GM18867 (cell line): Measurements from ENCODE around the gene ASCC3.

Experiments
- ATAC-seq: cut with Tn5 transposase; IDR thresholded peaks from one replicate; pipeline ENCODE4 v1.9.1; 2021; ENCODE audit warnings: mild to moderate bottlenecking, moderate library complexity; ENCODE audit not compliant: unreplicated experiment

ASCC3 gene

DNA sequence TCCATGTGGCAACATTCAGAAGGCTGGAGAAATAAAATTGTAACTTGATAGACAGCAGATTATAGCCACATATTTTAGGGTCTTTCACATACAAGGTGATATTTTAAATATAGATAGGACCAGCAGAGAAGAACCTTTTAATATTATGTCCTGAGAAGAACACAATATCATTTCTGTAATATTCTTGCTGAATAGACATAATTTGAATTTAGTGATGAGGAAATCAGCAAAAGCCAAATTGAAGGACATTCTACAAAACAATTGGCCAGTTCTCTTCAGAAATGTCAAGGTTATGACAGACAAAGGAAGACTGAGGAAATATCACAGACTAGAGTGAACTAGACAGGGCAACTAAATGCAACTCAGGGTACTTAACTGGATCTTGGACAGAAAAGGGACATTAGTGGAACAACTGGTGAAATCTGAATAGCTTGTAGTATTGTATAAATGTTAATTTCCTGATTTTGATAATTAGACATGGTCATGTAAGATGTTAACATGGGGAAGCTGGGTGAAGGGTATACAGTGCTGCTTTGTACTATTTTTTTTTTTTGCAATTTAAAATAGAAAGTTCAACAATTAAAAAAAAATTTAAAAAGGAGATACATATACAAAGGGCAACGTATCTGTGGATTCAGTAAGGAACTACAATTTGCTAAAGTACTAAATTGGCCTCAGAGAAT, 281.9 kb downstream of the ASCC3 start:
- ATAC-seq = no peak

DNA sequence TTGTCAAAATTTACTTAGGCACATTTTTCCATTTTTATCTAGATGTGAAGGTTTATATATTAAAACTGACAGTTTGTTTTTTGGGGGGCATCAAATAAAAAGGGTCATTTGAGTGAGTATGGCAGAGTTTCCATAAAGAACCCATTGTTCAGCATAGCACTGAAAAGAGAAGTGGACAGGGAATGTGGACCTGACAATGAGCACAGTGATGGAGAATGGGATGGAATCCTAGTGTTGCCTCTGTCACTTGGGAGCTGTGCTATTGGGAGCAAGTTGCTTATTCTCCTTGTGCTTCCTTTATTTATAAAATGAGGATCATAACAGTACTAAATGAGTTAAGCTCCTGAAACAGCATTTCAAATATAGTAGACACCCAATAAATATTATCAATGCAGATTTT, 285.7 kb downstream of the ASCC3 start:
- ATAC-seq = no peak

DNA sequence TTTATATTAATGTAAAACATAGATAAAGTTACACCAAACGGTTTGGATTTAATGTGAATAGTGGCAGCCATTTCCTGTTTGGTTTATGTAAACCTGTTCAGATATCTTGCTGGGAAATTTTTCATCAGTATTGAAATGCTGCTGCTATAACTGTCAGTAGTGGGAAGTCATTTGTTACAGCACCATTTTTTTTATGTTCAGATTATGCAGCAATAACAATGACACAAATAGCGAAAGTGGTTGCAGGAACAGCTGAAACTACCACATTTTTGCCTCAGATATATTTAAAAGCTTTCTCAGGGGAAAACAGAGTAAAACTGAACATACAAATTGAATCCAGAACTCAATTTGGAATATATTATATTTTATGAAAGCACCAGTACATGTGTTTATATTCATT, 287.6 kb downstream of the ASCC3 start:
- ATAC-seq = no peak

DNA sequence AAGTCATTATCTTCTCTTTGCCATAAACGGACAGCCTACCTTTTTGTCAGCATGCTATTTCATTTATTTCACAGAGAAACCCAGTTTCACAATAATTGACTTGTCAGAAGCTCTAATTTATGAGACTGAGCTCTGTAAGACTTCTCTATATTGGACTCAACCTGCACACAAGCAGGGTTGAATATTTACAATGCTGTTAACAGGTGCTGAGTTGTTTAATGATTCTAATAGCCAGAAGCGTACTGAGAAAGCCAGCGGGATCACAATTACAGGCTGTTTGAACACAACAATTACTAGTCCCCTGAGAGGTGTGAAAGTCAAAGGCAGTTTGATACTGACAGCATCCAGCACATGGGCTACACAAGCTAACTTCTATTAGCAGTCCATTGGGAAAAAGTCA, 288.2 kb downstream of the ASCC3 start:
- ATAC-seq = no peak

DNA sequence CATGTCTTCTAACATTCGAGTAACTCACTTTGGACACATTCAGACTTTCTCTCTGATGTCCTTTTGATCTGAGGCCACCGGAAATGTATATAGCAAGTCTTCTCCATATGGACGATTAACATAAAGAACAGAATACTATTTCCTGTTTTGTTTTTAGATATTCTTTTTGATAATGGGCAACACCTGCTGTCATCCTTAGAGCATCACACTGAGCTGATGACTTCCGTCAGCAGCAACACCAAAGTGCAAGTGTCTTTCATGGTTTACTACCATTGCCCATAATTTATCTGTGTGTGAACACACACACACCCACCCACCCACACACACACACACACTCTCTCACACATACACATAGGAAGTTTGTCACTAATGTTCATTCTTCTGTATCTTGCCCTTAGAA, 303.7 kb downstream of the ASCC3 start:
- no peak for ATAC-seq

DNA sequence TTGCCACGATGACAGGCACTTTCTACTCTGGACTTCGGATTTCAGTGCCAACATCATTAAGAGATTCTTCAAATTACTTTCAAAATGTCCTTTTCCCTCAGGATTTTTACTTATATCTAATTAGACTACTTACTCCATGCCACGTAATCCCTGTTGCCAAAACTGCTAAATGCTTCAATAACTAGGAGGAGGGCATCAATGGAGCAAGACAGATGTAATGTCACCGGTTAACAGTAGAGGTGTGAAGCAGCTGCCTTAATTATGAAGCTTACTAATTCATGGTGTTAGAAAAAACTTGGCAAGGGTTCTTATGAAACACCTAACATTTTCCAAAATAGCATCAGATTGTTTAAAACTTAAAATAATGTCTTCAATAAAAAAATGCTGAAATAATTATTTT, 305.2 kb downstream of the ASCC3 start:
- no peak for ATAC-seq

DNA sequence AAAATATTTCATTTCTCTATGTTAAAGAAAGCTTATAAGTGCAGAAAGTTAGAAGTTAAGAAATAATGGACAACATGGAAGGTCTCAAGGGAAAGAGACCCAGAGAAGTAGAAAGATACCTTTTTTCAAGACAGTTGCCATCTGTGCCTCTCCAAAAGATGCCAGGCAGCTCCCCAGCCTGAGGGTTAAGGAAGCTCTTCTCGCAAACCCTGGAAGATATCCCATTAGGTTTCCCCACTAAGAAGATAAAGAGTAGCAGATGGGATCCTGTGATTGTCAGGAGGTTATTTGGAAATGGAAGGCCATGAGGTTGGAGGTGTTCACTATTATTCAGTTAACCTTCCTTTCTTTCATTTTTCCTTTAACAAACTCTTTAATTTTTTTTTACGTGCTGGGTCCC, 306.3 kb downstream of the ASCC3 start:
- ATAC-seq = no peak

DNA sequence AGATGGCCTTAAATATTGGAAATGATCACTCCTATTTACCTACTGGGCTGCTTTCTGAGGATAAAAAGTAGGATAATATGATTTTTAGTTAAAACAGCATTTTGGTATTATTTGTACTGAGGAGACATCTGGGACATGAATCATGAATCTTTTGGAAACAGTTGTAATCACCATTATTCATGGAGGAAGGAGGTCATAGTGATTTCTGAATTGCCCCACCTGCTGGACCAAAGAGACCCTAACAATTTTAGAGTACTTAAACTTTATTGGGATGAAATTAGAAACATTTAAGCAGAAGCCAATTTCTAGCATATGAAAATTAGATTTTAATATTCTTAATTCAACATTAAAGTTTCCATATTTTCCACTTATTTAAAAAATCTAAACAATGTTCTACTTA, 308.0 kb downstream of the ASCC3 start:
- ATAC-seq = no peak

DNA sequence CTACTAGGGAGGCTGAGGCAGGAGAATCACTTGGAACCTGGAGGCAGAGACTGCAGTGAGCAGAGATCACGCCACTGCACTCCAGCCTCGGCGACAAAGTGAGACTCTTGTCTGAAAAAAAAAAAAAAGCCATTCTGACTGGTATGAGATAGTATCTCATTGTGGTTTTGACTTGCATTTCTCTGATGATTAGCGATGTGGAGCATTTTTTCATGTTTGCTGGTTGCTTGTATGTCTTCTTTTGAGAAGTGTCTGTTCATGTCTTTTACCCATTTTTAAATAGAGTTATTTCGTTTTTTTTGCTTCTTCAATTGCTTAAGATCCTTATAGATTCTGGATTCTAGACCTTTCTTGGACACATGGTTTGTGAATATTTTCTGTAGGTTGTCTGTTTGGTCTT, 312.9 kb downstream of the ASCC3 start:
- ATAC-seq = no peak

DNA sequence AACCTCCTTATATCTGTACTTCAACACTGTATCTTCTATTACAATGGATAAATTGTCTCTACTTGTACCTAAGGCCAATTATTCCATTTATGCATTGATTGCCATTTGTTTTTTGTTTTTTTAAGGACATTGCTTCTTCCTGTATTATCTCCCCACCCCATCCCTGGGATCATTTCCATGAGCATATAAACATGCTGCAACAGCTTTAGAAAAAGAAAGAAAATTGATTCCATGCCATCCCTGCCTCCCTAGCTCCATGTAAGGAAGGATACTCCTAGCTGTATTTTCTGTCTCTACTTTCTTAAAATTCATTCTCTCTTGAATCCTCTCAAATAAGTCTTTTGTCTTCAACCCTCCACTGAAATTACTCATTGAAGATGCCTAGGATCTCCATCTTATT, 314.6 kb downstream of the ASCC3 start:
- ATAC-seq = no peak

DNA sequence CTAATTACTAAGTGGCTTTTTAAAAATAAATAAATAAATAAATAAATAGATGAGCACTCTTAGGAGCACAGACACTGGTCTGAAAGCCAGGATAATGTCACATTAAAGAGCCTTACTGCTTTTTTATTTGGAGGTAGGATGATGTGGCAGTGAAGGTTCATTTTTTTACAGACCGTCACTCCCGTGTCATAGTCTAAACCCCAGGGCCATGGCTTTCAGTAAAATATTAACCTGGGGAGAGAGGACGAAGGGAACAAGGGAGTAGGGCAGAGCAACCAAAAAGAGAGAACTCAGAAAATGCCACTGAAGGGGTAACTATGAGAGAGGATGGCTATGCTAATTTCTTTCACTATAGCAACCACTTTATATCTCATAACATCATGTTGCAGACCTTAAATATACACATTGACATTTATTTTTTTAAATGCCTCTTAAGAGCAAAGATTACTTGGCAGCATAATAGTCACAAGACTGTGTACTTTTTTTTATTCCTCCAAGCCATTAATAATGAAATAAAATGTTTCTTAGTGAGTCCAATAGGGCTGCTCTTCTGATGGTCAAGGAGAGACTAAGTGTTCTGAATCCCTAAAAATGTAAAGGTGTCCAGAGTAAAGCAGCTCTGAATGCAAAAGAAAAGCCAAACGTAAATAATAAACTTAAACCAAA, 315.6 kb downstream of the ASCC3 start:
- ATAC-seq = no peak

DNA sequence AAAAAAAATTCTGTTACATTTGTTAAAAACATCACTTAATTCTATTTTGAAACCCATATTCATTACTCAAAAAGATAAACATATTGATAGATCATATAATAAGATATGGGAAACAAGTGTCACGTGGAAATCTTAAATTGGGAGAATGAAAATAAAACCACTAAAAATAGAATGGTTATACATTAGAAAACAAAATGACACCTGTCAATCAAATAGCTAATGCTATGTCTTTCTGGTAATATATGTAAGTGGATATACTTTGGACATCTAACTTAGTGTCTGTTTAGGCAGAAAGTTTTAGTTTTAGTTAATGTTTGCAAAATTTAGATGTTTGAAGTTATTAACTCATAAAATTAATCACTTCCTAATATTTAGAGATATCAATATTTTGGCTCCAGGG, 321.3 kb downstream of the ASCC3 start:
- no peak for ATAC-seq

DNA sequence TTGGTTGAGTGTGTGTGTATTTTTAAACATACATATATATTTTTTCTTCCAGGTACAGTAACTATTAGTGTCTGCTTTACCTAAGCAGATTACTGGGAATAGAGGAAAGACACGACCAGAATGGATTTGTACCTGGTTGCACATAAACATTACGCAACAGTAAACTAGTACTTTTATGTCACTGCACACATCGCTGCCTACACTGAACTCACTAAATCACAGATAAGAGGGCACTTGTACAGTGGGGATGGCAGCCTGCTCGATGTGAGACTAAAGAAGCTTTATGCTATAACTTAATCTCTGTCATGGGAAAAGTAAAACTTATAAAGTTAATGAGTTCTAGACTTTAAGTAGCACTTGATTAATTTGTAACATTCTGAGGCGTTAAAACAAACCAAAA, 326.9 kb downstream of the ASCC3 start:
- ATAC-seq = no peak

DNA sequence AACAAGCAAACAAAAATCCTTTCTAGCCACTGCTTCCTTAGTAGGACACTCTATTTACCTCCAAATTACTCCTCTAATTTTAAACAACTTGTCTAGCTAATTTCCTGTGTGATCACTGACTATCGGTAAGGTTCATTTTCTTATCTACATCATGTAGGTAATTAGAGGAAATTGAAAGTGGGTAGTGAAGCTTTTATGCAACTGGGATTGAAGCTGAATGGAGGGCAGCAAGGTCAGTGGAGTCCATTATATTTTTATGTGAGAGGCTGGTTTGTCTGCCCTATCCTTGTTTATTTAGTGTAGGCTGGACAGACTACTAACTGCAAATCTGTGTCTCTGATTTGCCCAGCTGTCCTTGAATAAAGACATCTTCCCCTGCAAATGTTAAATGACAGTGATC, 327.9 kb downstream of the ASCC3 start:
- ATAC-seq = no peak

DNA sequence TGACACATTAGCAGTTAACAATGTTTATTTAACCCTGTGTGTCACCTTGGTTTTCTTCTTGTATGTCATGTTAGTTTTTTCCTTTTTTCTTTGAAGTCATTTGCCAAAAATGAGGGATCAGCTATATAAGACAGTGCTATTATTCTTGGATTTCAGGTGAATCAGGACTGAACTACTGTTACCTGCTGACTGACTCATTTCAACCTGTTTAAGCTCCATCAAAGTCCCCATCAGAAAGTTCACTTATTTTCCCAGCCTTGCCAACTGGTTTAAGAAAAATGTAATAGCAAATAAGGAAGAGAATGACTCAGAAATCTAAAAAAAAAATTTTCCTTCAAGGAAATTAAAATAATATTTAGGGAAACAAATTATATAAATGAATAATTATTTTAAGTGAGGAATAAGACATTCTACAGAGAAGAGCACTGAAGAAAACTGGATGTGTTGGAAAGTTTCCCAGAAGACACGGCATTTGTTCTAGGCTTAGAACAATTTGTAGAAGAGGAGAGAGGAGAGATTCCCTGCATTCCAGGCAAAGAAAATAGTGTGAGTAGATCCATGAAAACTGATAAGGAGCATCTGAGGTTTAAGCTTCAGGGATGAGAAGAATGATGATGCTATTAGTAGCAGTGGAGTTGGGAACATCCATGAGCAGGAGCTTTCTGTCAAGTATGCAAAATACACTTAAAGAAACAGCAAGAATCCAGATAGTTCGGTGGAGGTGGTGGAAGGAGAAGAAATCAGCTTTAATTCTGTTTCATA, 331.5 kb downstream of the ASCC3 start:
- no peak for ATAC-seq

DNA sequence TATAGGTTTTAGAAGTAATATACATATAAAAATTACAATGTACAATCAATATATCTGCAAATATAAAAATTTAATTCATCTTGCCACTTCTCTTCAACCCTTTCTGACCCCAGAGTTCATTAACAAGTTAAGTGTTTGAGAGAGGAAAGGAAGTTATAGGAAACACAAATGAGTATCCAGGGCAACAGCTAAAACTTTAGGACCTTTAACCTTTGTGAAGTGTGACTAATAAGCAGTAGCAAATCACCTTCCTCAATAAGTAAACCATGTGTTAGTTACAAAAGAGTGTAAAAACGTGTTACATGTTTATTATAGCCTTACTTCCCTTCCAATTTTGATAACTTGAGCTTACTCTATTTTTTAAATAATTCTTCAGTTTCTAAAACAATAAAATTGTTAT, 343.0 kb downstream of the ASCC3 start:
- ATAC-seq = no peak

DNA sequence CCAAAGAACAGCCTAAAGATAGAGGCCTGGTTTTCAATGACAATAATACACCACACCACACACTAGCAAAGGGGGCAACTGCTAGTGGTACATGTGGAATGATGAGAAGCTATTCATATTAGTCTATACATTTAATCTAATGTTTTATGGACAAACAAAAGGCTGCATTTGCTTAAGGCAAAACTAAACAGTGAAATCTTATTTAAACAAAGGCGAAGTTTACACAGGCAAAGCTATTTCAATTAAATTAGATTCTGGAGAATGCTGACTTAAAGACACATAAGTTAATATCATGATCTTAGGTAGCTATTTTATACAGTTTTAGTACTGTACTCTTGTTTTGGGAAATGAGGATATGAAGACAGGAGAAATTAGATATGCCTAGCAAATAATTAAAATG, 362.5 kb downstream of the ASCC3 start:
- ATAC-seq = no peak

DNA sequence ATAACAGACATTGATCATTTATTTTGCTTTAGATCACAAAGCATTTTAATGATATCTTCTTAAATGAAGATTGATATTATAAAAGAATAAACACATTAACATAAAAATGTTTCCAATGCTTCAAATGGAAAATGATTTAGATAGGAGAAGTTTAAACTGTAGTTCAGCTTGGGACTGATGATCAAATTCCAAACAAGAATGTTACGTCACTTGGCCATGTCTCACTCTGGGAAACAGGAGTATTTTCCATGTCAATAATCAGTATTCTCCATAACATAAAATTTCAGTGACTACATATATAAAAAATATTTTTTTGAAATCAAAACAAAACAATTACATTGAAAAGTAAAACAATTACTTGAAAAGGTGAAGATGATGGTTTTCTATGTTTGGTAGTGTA, 363.5 kb downstream of the ASCC3 start:
- no peak for ATAC-seq

DNA sequence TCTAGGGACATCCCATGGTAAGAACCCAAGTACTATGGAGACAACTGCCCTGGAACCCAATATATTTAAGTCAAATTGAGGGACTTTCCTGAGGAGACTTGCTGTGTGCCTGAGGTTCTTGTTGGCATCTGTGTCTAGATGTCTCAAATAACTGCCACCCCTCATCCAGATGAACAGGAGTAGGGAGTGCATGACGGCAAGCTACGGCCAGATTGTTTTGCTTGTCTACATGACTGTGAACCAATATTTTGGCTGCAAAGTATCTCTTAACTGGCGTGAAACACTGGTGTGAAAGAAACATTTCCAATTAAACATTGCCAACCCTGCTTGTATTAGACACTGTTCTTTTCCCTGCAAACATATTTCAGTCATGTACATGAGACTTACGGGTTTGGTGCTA, 364.0 kb downstream of the ASCC3 start:
- ATAC-seq = no peak

DNA sequence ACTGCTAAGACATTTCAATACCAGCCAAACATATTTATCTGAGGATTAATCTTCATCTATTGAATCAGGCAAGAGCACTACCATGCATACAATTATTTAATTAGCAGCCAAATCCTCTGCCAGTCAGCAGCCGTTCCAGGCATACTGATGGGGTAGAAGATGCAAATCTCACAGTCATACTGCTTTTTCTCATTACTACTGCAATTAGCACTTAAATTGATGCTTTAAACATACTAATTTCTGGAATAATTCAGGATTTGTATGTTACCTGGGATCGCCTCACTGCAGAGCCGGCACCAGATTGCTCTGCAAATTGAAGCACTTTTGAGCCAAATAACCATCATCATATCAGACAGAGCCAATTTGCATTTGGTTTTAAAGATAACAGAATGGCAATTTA, 366.5 kb downstream of the ASCC3 start:
- ATAC-seq = no peak

DNA sequence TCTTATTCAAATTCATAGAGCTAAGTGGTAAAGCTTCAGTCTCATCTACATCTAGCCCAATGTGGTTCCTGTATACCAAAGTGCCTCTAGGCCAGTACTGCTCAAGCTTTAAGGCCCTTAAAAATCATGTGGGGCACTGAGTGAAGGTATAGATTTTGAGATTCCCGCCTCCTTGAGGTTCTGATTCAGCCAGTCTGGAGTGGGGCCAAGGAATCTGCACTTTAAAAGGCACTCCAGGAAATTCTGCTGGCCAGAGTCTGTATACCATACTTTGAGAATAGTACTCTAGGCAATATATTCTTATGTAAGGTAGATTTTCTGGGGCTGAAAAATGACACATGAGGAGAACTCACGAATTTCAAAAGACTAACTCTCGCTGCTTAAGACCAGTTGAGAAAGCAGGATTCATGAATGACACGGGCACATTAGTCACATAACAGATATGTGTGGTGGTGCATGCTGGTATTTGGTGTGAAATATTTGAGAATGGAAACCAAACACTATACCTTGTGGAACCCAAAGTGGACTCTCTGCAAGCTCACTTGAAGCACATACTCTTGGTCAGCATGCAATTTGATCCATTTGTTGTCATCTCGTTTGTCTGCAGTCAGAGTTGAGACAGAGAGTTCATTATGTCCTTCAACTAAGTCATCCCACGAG, 368.8 kb downstream of the ASCC3 start:
- no peak for ATAC-seq

DNA sequence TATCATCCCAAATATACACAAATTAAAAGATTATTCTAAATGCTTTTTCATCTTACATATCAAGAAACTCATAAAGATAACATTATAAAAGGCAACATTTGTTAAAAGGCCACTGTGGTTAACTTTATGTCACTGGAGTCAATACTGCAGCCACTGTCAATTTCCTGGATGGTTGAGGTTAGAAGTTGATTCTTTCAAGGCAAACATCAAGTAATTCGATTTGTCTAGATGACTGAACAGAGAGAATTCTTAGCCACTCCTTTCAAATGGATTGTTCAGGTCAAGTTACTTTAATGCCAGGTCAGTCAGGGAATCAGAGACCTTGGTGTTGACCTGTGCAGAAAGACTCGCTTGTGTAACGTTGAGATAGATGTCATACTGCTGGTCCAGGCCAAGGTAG, 372.0 kb downstream of the ASCC3 start:
- ATAC-seq = no peak
